Activated naive CD8-positive, alpha-beta T cell (primary cell): ENCODE results near the gene MYBBP1A.

Experiments
- H3K27ac Mint-ChIP-seq: one replicate; pipeline ENCODE4 v1.8.0; 2021; ENCODE audit warnings: mixed read lengths
- H3K27me3 Mint-ChIP-seq: one replicate; pipeline ENCODE4 v1.8.0; 2021; ENCODE audit warnings: mixed read lengths
- H3K36me3 Mint-ChIP-seq: one replicate; pipeline ENCODE4 v1.8.0; 2021; ENCODE audit warnings: mixed read lengths
- H3K4me1 Mint-ChIP-seq: one replicate; pipeline ENCODE4 v1.8.0; 2021; ENCODE audit warnings: low read depth, mixed read lengths
- H3K4me3 Mint-ChIP-seq: one replicate; pipeline ENCODE4 v1.8.0; 2021; ENCODE audit warnings: mild to moderate bottlenecking, mixed read lengths
- H3K9me3 Mint-ChIP-seq: one replicate; pipeline ENCODE4 v1.8.0; 2021; ENCODE audit warnings: low read depth, mixed read lengths

MYBBP1A gene

GRCh38 chr17:4520060-4520893 lies 34.9 kb downstream of the MYBBP1A start:
- no peaks in the 10 kb centered on the region for H3K9me3 Mint-ChIP-seq
- no peaks in the 10 kb centered on the region for H3K36me3 Mint-ChIP-seq
- no peaks in the 10 kb centered on the region for H3K27me3 Mint-ChIP-seq
- H3K4me3 Mint-ChIP-seq = no peak overlapping the region
- H3K27ac Mint-ChIP-seq = no peak overlapping the region
- no peaks in the 10 kb centered on the region for H3K4me1 Mint-ChIP-seq

GRCh38 chr17:4519361-4519788 lies 35.8 kb downstream of the MYBBP1A start:
- Mint-ChIP-seq H3K27ac (no peak overlapping the region), H3K4me3 (no peak overlapping the region), H3K27me3 (no peaks in the 10 kb centered on the region), H3K36me3 (no peaks in the 10 kb centered on the region), H3K4me1 (no peaks in the 10 kb centered on the region), H3K9me3 (no peaks in the 10 kb centered on the region)

GRCh38 chr17:4518901-4519300 lies 36.3 kb downstream of the MYBBP1A start:
- no peaks in the 10 kb centered on the region for H3K4me1 Mint-ChIP-seq
- no peak overlapping the region for H3K4me3 Mint-ChIP-seq
- no peaks in the 10 kb centered on the region for H3K9me3 Mint-ChIP-seq
- H3K36me3 Mint-ChIP-seq = no peaks in the 10 kb centered on the region
- no peaks in the 10 kb centered on the region for H3K27me3 Mint-ChIP-seq
- H3K27ac Mint-ChIP-seq = no peak overlapping the region

GRCh38 chr17:4516735-4517134 lies 38.4 kb downstream of the MYBBP1A start:
- Mint-ChIP-seq H3K4me3 (no peak overlapping the region), H3K4me1 (no peaks in the 10 kb centered on the region), H3K9me3 (no peaks in the 10 kb centered on the region), H3K27ac (no peak overlapping the region), H3K36me3 (no peaks in the 10 kb centered on the region), H3K27me3 (no peaks in the 10 kb centered on the region)

GRCh38 chr17:4515501-4515900 lies 39.7 kb downstream of the MYBBP1A start:
- no peaks in the 10 kb centered on the region for H3K4me1 Mint-ChIP-seq
- no peaks in the 10 kb centered on the region for H3K27me3 Mint-ChIP-seq
- no peaks in the 10 kb centered on the region for H3K9me3 Mint-ChIP-seq
- no peak overlapping the region for H3K4me3 Mint-ChIP-seq
- no peaks in the 10 kb centered on the region for H3K36me3 Mint-ChIP-seq
- no peak overlapping the region for H3K27ac Mint-ChIP-seq

- Mint-ChIP-seq H3K9me3 (no peaks in the 10 kb centered on the region), H3K36me3 (no peaks in the 10 kb centered on the region), H3K4me3 (no peak overlapping the region), H3K27ac (no peak overlapping the region), H3K4me1 (peaks cover under 1% of the 10 kb centered on the region), H3K27me3 (no peaks in the 10 kb centered on the region)
These were observed 40.4 kb downstream of the MYBBP1A start for GRCh38 chr17:4514779-4515178.

- H3K4me1 Mint-ChIP-seq = peaks cover 6% of the 10 kb centered on the region
- no peak overlapping the region for H3K4me3 Mint-ChIP-seq
- no peaks in the 10 kb centered on the region for H3K27me3 Mint-ChIP-seq
- no peaks in the 10 kb centered on the region for H3K9me3 Mint-ChIP-seq
- H3K36me3 Mint-ChIP-seq = no peaks in the 10 kb centered on the region
- H3K27ac Mint-ChIP-seq = no peak overlapping the region
These were observed 41.0 kb downstream of the MYBBP1A start for GRCh38 chr17:4514206-4514605.

- H3K27ac Mint-ChIP-seq = no peak overlapping the region
- no peaks in the 10 kb centered on the region for H3K27me3 Mint-ChIP-seq
- no peak overlapping the region for H3K4me3 Mint-ChIP-seq
- H3K36me3 Mint-ChIP-seq = no peaks in the 10 kb centered on the region
- peaks cover 14% of the 10 kb centered on the region for H3K4me1 Mint-ChIP-seq
- no peaks in the 10 kb centered on the region for H3K9me3 Mint-ChIP-seq
These were observed 41.8 kb downstream of the MYBBP1A start for GRCh38 chr17:4513113-4514032.

GRCh38 chr17:4512156-4513112 lies 42.8 kb downstream of the MYBBP1A start:
- no peak overlapping the region for H3K27ac Mint-ChIP-seq
- H3K4me1 Mint-ChIP-seq = peaks cover 17% of the 10 kb centered on the region

GRCh38 chr17:4511199-4511932 lies 43.8 kb downstream of the MYBBP1A start:
- H3K27me3 Mint-ChIP-seq = no peaks in the 10 kb centered on the region
- H3K27ac Mint-ChIP-seq = no peak overlapping the region
- no peaks in the 10 kb centered on the region for H3K36me3 Mint-ChIP-seq
- no peaks in the 10 kb centered on the region for H3K9me3 Mint-ChIP-seq
- no peak overlapping the region for H3K4me3 Mint-ChIP-seq
- H3K4me1 Mint-ChIP-seq = peaks cover 17% of the 10 kb centered on the region

More at GRCh38 chr17:4512156-4513112, 42.8 kb downstream of the MYBBP1A start:
- no peak overlapping the region for H3K4me3 Mint-ChIP-seq
- no peaks in the 10 kb centered on the region for H3K9me3 Mint-ChIP-seq
- no peaks in the 10 kb centered on the region for H3K36me3 Mint-ChIP-seq
- H3K27me3 Mint-ChIP-seq = no peaks in the 10 kb centered on the region

GRCh38 chr17:4510618-4510941 lies 44.6 kb downstream of the MYBBP1A start:
- Mint-ChIP-seq H3K27me3 (no peaks in the 10 kb centered on the region), H3K4me1 (peaks cover 17% of the 10 kb centered on the region), H3K9me3 (no peaks in the 10 kb centered on the region), H3K36me3 (no peaks in the 10 kb centered on the region), H3K4me3 (no peak overlapping the region), H3K27ac (no peak overlapping the region)

GRCh38 chr17:4509923-4510617 lies 45.1 kb downstream of the MYBBP1A start:
- Mint-ChIP-seq H3K9me3 (no peaks in the 10 kb centered on the region), H3K27ac (no peak overlapping the region), H3K27me3 (no peaks in the 10 kb centered on the region)

GRCh38 chr17:4509401-4509800 lies 45.8 kb downstream of the MYBBP1A start:
- Mint-ChIP-seq H3K4me3 (no peak overlapping the region), H3K27me3 (no peaks in the 10 kb centered on the region), H3K4me1 (peaks cover 25% of the 10 kb centered on the region), H3K36me3 (no peaks in the 10 kb centered on the region), H3K27ac (no peak overlapping the region), H3K9me3 (no peaks in the 10 kb centered on the region)

More at GRCh38 chr17:4509923-4510617, 45.1 kb downstream of the MYBBP1A start:
- H3K4me3 Mint-ChIP-seq = no peak overlapping the region
- no peaks in the 10 kb centered on the region for H3K36me3 Mint-ChIP-seq
- H3K4me1 Mint-ChIP-seq = peaks cover 19% of the 10 kb centered on the region
